GM12878 (cell line): Measurements from ENCODE around the gene LAT.

Experiments
- BHLHE40 ChIP-seq, 2 experiments: fragments of 450-650 bp in 1 of 2; IDR thresholded peaks; 2 replicates each; pipeline ENCODE4 v1.6.1; 2011 to 2017; ENCODE audit warnings: low read depth in 2 of 2, borderline replicate concordance in 1 of 2, improper control_type of control experiment in 1 of 2, low read length in 1 of 2, mild to moderate bottlenecking in 1 of 2
- CEBPB ChIP-seq, 2 experiments: fragments of 150-350 bp in 1 of 2; IDR thresholded peaks; 2 replicates each; pipeline ENCODE4 v1.6.1; 2012 to 2014; ENCODE audit warnings: low read depth in 2 of 2, low read length in 2 of 2, borderline replicate concordance in 1 of 2, inconsistent platforms in 1 of 2
- CTCF ChIP-seq, 3 experiments: IDR thresholded peaks in 2 of 3; conservative IDR thresholded peaks in 1 of 3; 2 replicates each; pipeline ENCODE4 v1.5.1; 2011; ENCODE audit warnings: low read depth in 3 of 3, low read length in 3 of 3, mild to moderate bottlenecking in 3 of 3, control low read depth in 2 of 3, moderate library complexity in 2 of 3, inconsistent platforms in 1 of 3, mixed read lengths in 1 of 3; ENCODE audit not compliant: control insufficient read depth in 2 of 3, insufficient read depth in 1 of 3; ENCODE audit errors: extremely low read depth in 1 of 3
- FOXK2 ChIP-seq: fragments of 450-650 bp; IDR thresholded peaks from 2 replicates; pipeline ENCODE4 v1.6.1; 2017; ENCODE audit warnings: mild to moderate bottlenecking, moderate library complexity
- GABPA ChIP-seq: IDR thresholded peaks from 2 replicates; pipeline ENCODE4 v1.6.1; 2014; ENCODE audit warnings: antibody characterized with exemption, low read depth, mild to moderate bottlenecking, inconsistent platforms
- HCFC1 ChIP-seq: fragments of 150-350 bp; IDR thresholded peaks from 2 replicates; pipeline ENCODE4 v1.6.1; 2014; ENCODE audit warnings: low read length
- JUNB ChIP-seq: IDR thresholded peaks from 2 replicates; pipeline ENCODE4 v1.6.1; 2016; ENCODE audit warnings: antibody characterized with exemption, mild to moderate bottlenecking
- MAX ChIP-seq: IDR thresholded peaks from 2 replicates; pipeline ENCODE4 v1.6.1; 2012; ENCODE audit warnings: low read depth, low read length, improper control_type of control experiment
- MTA3 ChIP-seq: IDR thresholded peaks from 2 replicates; pipeline ENCODE4 v1.6.1; 2012; ENCODE audit warnings: low read length, inconsistent platforms, borderline replicate concordance
- RAD21 ChIP-seq: IDR thresholded peaks from 2 replicates; pipeline ENCODE4 v1.6.1; 2011; ENCODE audit warnings: mild to moderate bottlenecking, low read depth, low read length, moderate library complexity; ENCODE audit not compliant: insufficient read depth
- SUZ12 ChIP-seq: fragments of 200-600 bp; sonication (generic); IDR thresholded peaks from one replicate; pipeline ENCODE4 v1.6.1; 2018; ENCODE audit warnings: antibody characterized with exemption, mild to moderate bottlenecking; ENCODE audit not compliant: unreplicated experiment
- TF ChIP-seq, protein P1 (sequence below): fragments of 450-650 bp; conservative IDR thresholded peaks from 2 replicates; pipeline ENCODE4 v1.6.1; 2017; ENCODE audit warnings: mild to moderate bottlenecking, moderate library complexity

- no peak for TF ChIP-seq RAD21
- TF ChIP-seq HCFC1 = peak; percentile 86
- TF ChIP-seq GABPA = no peak
- no peak for TF ChIP-seq CEBPB (IDR thresholded peaks at IDR 0.05; ENCODE audit: borderline replicate concordance in 1 of 2, low read depth in 2 of 2, low read length in 2 of 2)
- TF ChIP-seq SUZ12 = no peak
- no peak for TF ChIP-seq MTA3
- no peak for TF ChIP-seq CTCF (IDR thresholded peaks at IDR 0.05 in 2 of 3, conservative IDR thresholded peaks at IDR 0.05 in 1 of 3; ENCODE audit: control insufficient read depth in 2 of 3, extremely low read depth in 1 of 3, insufficient read depth in 1 of 3, low read depth in 3 of 3, low read length in 3 of 3)
- TF ChIP-seq BHLHE40 (IDR thresholded peaks at IDR 0.05; ENCODE audit: borderline replicate concordance in 1 of 2, low read depth in 2 of 2, low read length in 1 of 2) = peak; percentile 95 to 98
- peak; percentile 87 for TF ChIP-seq FOXK2
- TF ChIP-seq MAX = peak; percentile 97
- TF ChIP-seq JUNB = no peak
- TF ChIP-seq, protein P1, sequence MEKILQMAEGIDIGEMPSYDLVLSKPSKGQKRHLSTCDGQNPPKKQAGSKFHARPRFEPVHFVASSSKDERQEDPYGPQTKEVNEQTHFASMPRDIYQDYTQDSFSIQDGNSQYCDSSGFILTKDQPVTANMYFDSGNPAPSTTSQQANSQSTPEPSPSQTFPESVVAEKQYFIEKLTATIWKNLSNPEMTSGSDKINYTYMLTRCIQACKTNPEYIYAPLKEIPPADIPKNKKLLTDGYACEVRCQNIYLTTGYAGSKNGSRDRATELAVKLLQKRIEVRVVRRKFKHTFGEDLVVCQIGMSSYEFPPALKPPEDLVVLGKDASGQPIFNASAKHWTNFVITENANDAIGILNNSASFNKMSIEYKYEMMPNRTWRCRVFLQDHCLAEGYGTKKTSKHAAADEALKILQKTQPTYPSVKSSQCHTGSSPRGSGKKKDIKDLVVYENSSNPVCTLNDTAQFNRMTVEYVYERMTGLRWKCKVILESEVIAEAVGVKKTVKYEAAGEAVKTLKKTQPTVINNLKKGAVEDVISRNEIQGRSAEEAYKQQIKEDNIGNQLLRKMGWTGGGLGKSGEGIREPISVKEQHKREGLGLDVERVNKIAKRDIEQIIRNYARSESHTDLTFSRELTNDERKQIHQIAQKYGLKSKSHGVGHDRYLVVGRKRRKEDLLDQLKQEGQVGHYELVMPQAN = peak; percentile 98
These were observed 10.3 kb upstream of the LAT start, which contains the start of gene SPNS1 for GRCh38 chr16:28974437-28975157.
